Fibroblast of villous mesenchyme (primary cell): Measurements from ENCODE around the gene TRIM34. TPM values are rescaled to one million over a fixed set of nuclear protein-coding genes. Genes with fewer than 3 reads are reported as not detected.

Experiments
- DNase-seq: peaks from one replicate; pipeline ENCODE4 v3.0.0-alpha.2; 2010; ENCODE audit warnings: low read depth
- H3K4me3 ChIP-seq: 2 replicates; pipeline ENCODE4 v1.5.1; 2011; ENCODE audit warnings: low read depth, mild to moderate bottlenecking, low read length
- CTCF ChIP-seq: IDR thresholded peaks from 2 replicates; pipeline ENCODE4 v1.5.1; 2012; ENCODE audit warnings: low read depth, mild to moderate bottlenecking, low read length; ENCODE audit not compliant: insufficient read depth
- total RNA-seq: library from RNA; depleted of rRNA; stranded (reverse); fragments of >200 nt; gene quantifications from 2 replicates; pipeline ENCODE4 v1.2.3, GENCODE V29; 2012

The TRIM34 gene
- total RNA-seq, 1 donor: 10.4 TPM

- DNase-seq: peak; percentile 33
- TF ChIP-seq CTCF: no peak
Measured at GRCh38 chr11:5684036-5684645, 59.3 kb downstream of the TRIM34 start.

DNA sequence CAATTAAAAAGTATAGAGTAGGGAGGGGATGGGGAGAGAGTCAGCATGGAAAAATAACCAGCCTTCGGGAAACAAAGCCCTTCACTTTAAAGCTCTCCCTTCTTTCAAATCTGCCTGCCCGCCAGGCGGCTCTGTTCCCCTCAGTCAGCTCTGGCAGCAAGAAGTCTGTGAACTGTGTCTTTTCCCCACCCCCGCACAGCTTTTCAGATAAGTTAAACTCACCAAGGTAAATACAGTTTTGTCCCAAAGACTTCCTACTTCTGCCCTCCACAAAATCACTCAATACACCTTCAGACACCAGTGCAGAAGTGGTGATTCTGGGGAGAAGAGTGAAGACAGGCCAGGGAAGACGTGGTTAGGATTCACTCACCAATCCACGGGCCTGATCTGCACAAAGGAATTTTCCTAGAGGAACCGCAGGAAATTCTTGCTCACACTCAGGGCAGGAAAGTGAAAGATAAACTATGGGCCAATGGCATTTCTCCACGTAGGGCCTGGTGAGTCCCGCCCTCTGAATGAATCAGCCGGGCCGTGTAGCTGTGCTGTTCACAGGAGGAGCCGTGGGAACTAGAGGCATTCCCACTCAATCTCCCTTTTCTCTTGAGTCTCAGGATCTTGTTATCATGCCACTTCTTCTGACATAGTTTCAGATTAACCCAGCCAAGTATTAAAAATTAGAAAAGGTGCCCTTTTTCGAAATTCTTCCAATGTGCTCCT is 60.0 kb downstream of the TRIM34 start, which contains the start of gene TRIM5:
TRIM5 (minus strand) TSS at position 429 of the 717 bp plus-strand sequence. CDS start 4,897 bp downstream, outside the sequence.
- peak within 1 kb of the TSS; percentile 70 for H3K4me3 ChIP-seq
- peak; percentile 73 for TF ChIP-seq CTCF
- peak; percentile 99 for DNase-seq

More at GRCh38 chr11:5684036-5684645, 59.3 kb downstream of the TRIM34 start:
- H3K4me3 ChIP-seq: peak overlapping the region; percentile 70

- no peak for TF ChIP-seq CTCF
- H3K4me3 ChIP-seq: no peak overlapping the region
- DNase-seq: no peak
Measured at GRCh38 chr11:5686426-5686825, 61.6 kb downstream of the TRIM34 start.

DNA sequence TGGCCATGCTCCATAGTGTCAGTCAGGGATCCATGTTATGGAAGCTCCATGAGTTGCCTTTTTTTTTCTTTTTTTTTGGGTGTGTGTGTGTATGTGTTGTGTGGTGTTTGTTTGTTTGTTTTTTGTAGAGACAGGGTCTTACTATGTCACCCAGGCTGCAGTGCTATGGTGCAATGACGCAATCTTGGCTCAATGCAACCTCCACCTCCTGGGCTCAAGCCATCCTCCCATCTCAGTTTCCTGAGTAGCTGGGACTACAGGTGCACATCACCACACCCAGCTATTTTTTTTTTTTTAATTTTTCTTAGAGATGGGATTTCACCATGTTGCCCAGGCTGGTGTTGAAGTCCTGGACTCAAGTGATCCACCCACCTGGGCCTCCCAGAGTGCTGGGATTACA is 63.7 kb downstream of the TRIM34 start:
- DNase-seq: no peak
- no peak for TF ChIP-seq CTCF
- H3K4me3 ChIP-seq: no peak overlapping the region

GRCh38 chr11:5689551-5689983 is 64.8 kb downstream of the TRIM34 start, which contains the start of gene TRIM22:
Gene TRIM22, plus strand, starts transcription at chr11:5689790. Its CDS starts 6,443 bp downstream, at chr11:5696233.
- peak; percentile 85 for DNase-seq
- TF ChIP-seq CTCF: no peak
- peak within 1 kb of the TSS; percentile 62 for H3K4me3 ChIP-seq

GRCh38 chr11:5690216-5690615 is 65.4 kb downstream of the TRIM34 start:
- TF ChIP-seq CTCF: no peak
- DNase-seq: peak; percentile 77
- H3K4me3 ChIP-seq: peak overlapping the region; percentile 62
